ENCODE measurements around the gene APBA1. TPM values are rescaled to one million over a fixed set of nuclear protein-coding genes. Genes with fewer than 3 reads are reported as not detected.

APBA1 gene
- total RNA-seq, 2 experiments from 2014 or later: 0.47 to 1.4 TPM

DNA sequence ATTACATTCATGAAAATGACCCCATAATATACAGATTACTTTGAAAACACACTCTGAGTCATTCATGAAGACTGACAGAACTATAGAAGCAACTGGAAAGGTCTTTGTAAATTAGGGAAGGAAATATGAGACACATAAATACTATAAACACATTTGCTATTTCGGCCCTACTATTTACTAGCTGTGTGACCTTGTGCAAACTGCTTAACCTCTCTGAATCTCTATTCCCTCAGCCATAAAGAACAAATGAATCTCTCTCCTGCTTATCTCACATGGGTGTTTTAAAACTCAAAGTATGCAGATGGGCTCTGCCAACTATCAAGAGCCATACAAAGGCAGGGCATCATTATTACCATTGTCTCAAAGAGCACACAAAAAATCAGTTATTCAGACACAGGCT, 52.9 kb downstream of the APBA1 start:
- Histone ChIP-seq H3K9me3 (ENCODE audit: control insufficient read depth in 1 of 2, insufficient read depth in 1 of 2, low read length in 2 of 2) (no peaks in the 10 kb centered on the region), H3K4me1 (ENCODE audit: insufficient read depth, low read length) (no peaks in the 10 kb centered on the region), H3K36me3 (ENCODE audit: insufficient read depth, low read length) (no peaks in the 10 kb centered on the region), H3K27ac (ENCODE audit: low read depth in 1 of 2, low read length in 2 of 2) (no peak overlapping the region), H3K27me3 (ENCODE audit: control insufficient read depth in 1 of 2, insufficient read depth in 2 of 2, low read length in 2 of 2) (no peaks in the 10 kb centered on the region), H3K4me3 (ENCODE audit: low read length) (no peak overlapping the region)
- intact Hi-C loops (cut with DNase I, micrococcal nuclease): no loop called here
- Mint-ChIP-seq H3K27me3 (no peaks in the 10 kb centered on the region), H3K27ac (no peak overlapping the region), H3K9me3 (no peaks in the 10 kb centered on the region), H3K4me3 (no peak overlapping the region), H3K36me3 (ENCODE audit: low read depth) (no peaks in the 10 kb centered on the region), H3K4me1 (ENCODE audit: low read depth) (no peaks in the 10 kb centered on the region)
- TF ChIP-seq, protein P1, sequence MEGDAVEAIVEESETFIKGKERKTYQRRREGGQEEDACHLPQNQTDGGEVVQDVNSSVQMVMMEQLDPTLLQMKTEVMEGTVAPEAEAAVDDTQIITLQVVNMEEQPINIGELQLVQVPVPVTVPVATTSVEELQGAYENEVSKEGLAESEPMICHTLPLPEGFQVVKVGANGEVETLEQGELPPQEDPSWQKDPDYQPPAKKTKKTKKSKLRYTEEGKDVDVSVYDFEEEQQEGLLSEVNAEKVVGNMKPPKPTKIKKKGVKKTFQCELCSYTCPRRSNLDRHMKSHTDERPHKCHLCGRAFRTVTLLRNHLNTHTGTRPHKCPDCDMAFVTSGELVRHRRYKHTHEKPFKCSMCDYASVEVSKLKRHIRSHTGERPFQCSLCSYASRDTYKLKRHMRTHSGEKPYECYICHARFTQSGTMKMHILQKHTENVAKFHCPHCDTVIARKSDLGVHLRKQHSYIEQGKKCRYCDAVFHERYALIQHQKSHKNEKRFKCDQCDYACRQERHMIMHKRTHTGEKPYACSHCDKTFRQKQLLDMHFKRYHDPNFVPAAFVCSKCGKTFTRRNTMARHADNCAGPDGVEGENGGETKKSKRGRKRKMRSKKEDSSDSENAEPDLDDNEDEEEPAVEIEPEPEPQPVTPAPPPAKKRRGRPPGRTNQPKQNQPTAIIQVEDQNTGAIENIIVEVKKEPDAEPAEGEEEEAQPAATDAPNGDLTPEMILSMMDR (IDR thresholded peaks at IDR 0.05): no peak
- ATAC-seq (ENCODE audit: poor library complexity) (no peak), DNase-seq (no peak)
- POLR2A ChIA-PET: no interaction called here
- CTCF ChIA-PET: no interaction called here

DNA sequence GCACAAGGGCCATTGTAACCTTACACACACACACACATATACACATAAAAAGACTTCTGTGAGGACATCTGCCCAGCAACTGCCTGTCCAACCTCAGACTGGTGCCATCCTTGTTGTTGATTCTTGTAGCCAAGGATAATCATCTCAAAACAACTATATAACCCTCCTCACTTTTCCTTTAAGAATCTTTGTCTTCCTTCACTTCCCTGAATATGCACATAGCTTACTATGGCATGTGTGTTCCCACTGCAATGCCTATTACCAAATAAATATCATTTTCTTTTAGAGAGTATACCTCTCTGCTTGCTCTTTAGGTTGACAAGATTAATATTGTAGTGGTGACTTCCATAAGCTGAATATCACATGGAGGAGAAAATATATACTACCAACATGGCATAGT, 55.2 kb downstream of the APBA1 start:
- TF ChIP-seq, protein P1 (IDR thresholded peaks at IDR 0.05): no peak
- Mint-ChIP-seq H3K4me3 (no peak overlapping the region), H3K9me3 (no peaks in the 10 kb centered on the region), H3K4me1 (ENCODE audit: low read depth) (no peaks in the 10 kb centered on the region), H3K27me3 (no peaks in the 10 kb centered on the region), H3K27ac (no peak overlapping the region), H3K36me3 (ENCODE audit: low read depth) (no peaks in the 10 kb centered on the region)
- Histone ChIP-seq H3K36me3 (ENCODE audit: insufficient read depth, low read length) (no peaks in the 10 kb centered on the region), H3K27me3 (ENCODE audit: control insufficient read depth in 1 of 2, insufficient read depth in 2 of 2, low read length in 2 of 2) (no peaks in the 10 kb centered on the region), H3K27ac (ENCODE audit: low read depth in 1 of 2, low read length in 2 of 2) (no peak overlapping the region), H3K4me3 (ENCODE audit: low read length) (no peak overlapping the region), H3K4me1 (ENCODE audit: insufficient read depth, low read length) (no peaks in the 10 kb centered on the region), H3K9me3 (ENCODE audit: control insufficient read depth in 1 of 2, insufficient read depth in 1 of 2, low read length in 2 of 2) (no peaks in the 10 kb centered on the region)
- POLR2A ChIA-PET: no interaction called here
- intact Hi-C loops (cut with DNase I, micrococcal nuclease): no loop called here
- DNase-seq (no peak), ATAC-seq (ENCODE audit: poor library complexity) (no peak)
- CTCF ChIA-PET: no interaction called here

DNA sequence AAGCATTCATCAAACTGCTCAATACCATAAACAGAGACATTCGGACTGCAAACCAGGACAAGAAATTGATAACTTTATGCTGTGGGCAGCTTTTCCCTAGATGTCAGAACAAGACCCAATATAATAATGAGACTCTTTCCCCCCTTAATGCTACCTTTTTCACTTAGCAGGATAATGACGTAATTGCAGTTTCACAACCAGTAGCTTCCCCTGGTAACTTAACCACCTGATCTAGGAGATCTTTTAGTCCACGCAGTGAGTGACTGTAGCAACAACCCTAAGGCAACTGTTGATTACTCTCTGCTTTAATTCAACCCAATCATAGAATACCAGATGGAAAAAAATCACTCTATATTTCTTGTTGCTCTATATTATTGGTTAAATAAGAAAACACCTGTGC, 56.3 kb downstream of the APBA1 start:
- Histone ChIP-seq H3K4me3 (ENCODE audit: low read length) (no peak overlapping the region), H3K36me3 (ENCODE audit: insufficient read depth, low read length) (no peaks in the 10 kb centered on the region), H3K27me3 (ENCODE audit: control insufficient read depth in 1 of 2, insufficient read depth in 2 of 2, low read length in 2 of 2) (no peaks in the 10 kb centered on the region), H3K27ac (ENCODE audit: low read depth in 1 of 2, low read length in 2 of 2) (no peak overlapping the region), H3K9me3 (ENCODE audit: control insufficient read depth in 1 of 2, insufficient read depth in 1 of 2, low read length in 2 of 2) (no peaks in the 10 kb centered on the region), H3K4me1 (ENCODE audit: insufficient read depth, low read length) (no peaks in the 10 kb centered on the region)
- ChIA-PET CTCF (no interaction called here), POLR2A (no interaction called here)
- no peak for ATAC-seq (ENCODE audit: poor library complexity)
- Mint-ChIP-seq H3K4me3 (no peak overlapping the region), H3K27ac (no peak overlapping the region), H3K36me3 (ENCODE audit: low read depth) (no peaks in the 10 kb centered on the region), H3K4me1 (ENCODE audit: low read depth) (no peaks in the 10 kb centered on the region), H3K27me3 (no peaks in the 10 kb centered on the region), H3K9me3 (no peaks in the 10 kb centered on the region)
- TF ChIP-seq, protein P1 (IDR thresholded peaks at IDR 0.05): no peak
- no peak for DNase-seq
- intact Hi-C loops (cut with DNase I, micrococcal nuclease): no loop called here

Data from CD4-positive, alpha-beta T cell (primary cell).